ENCODE data around the gene KCTD1. TPM values are rescaled to one million over a fixed set of nuclear protein-coding genes. Genes with fewer than 3 reads are reported as not detected.

The KCTD1 gene
- total RNA-seq, 1 donor from 2014 or later: 31.8 TPM

DNA sequence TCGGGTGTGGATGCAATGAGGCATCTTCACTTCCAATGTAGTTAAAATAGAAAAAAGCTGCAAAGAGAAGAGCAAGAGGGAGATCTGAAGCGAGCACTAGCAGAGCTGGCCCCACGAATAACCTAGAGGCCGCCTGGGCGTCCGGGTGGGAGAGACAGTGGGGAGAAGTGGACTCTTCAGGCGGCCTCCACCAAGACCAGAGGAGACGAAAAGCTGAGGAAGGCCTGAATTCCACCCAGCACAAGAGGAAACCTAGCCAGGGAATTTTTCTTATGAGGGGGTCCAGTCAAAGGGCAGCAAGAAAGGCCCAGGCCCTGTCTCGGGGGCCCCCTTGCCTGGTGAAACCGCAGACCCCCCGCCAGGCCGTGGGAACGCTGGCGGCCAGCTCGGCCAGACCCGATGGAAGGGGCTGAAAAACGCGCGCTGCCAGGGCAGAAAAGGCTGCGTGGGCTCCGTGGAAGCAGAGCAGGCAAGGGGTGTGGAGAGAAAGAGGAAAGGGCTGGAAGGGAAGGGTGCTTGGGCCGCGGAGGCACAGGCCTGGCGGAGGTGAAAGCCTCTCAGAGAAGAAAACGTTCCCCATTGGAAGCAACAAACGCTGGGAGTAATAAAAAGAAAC, 69.2 kb downstream of the KCTD1 start:
- Mint-ChIP-seq H3K27ac (ENCODE audit: unreplicated experiment) (peak overlapping the region; percentile 68), H3K9me3 (ENCODE audit: unreplicated experiment) (no peaks in the 10 kb centered on the region), H3K4me3 (ENCODE audit: unreplicated experiment) (peak overlapping the region; percentile 47), H3K36me3 (ENCODE audit: low read depth, unreplicated experiment) (peaks cover 2% of the 10 kb centered on the region), H3K27me3 (ENCODE audit: low read depth, unreplicated experiment) (no peaks in the 10 kb centered on the region), H3K4me1 (ENCODE audit: low read depth, unreplicated experiment) (peaks cover 31% of the 10 kb centered on the region)
- Histone ChIP-seq H3K27me3 (ENCODE audit: insufficient read depth, low read length) (no peaks in the 10 kb centered on the region), H3K36me3 (ENCODE audit: insufficient read depth, low read length) (no peaks in the 10 kb centered on the region), H3K9ac (ENCODE audit: low read length) (peak overlapping the region; percentile 56), H3K27ac (ENCODE audit: low read depth, low read length) (peak overlapping the region; percentile 87), H4K20me1 (ENCODE audit: insufficient read depth, low read length) (no peaks in the 10 kb centered on the region), H3K4me2 (ENCODE audit: low read length) (peak overlapping the region; percentile 38), H3K79me2 (ENCODE audit: insufficient read depth, low read length) (no peaks in the 10 kb centered on the region), H2AFZ (ENCODE audit: low read depth, low read length) (peak overlapping the region; percentile 58), H3K9me3 (ENCODE audit: insufficient read depth, low read depth, low read length) (no peaks in the 10 kb centered on the region), H3K4me1 (ENCODE audit: insufficient read depth, low read length) (peaks cover 39% of the 10 kb centered on the region), H3K4me3 (ENCODE audit: insufficient read depth, low read depth, low read length) (no peak overlapping the region)
- TF ChIP-seq EZH2 (IDR thresholded peaks at IDR 0.05; ENCODE audit: insufficient read depth, low read length): no peak
- TF ChIP-seq, protein P1, sequence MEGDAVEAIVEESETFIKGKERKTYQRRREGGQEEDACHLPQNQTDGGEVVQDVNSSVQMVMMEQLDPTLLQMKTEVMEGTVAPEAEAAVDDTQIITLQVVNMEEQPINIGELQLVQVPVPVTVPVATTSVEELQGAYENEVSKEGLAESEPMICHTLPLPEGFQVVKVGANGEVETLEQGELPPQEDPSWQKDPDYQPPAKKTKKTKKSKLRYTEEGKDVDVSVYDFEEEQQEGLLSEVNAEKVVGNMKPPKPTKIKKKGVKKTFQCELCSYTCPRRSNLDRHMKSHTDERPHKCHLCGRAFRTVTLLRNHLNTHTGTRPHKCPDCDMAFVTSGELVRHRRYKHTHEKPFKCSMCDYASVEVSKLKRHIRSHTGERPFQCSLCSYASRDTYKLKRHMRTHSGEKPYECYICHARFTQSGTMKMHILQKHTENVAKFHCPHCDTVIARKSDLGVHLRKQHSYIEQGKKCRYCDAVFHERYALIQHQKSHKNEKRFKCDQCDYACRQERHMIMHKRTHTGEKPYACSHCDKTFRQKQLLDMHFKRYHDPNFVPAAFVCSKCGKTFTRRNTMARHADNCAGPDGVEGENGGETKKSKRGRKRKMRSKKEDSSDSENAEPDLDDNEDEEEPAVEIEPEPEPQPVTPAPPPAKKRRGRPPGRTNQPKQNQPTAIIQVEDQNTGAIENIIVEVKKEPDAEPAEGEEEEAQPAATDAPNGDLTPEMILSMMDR (IDR thresholded peaks at IDR 0.05; ENCODE audit: insufficient read depth, low read depth, low read length): no peak
- DNase-seq (ENCODE audit: low read depth) (no peak), FAIRE-seq (no peak)

DNA sequence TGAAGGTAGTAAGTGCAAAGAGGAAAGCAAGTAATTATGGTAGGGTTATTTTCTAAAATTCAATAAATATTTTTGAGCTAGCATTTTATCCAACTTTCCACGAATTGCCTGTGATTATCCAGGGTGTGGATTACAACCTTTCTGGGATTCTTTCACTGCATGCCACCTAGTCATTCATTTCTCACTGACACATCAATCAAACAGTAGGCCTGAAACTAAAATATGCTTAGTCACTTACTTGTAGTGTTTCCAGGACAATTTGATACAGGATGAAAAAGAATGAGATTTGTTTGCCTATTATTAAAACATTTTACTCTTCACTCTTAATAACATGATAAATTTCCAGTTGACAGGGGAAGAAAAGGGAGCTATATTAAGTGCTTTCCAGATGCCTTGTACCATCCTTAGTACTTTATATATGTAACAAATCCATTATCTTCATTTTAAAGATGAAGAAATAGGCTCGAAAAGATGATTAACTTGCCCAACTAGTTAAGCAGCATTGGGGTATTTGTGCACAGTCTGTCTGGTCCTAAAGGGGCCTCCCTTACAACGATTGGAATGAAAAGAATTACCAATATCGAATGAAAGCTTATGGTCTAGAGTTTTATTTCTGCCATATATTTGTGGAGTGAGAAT, 70.4 kb downstream of the KCTD1 start:
- FAIRE-seq: peak; percentile 23
- H3K9ac ChIP-seq (ENCODE audit: low read length): no peak overlapping the region
- H3K27me3 Mint-ChIP-seq (ENCODE audit: low read depth, unreplicated experiment): no peaks in the 10 kb centered on the region
- peak overlapping the region; percentile 68 for H3K27ac Mint-ChIP-seq (ENCODE audit: unreplicated experiment)
- H3K36me3 ChIP-seq (ENCODE audit: insufficient read depth, low read length): no peaks in the 10 kb centered on the region
- no peak for DNase-seq (ENCODE audit: low read depth)
- no peaks in the 10 kb centered on the region for H3K9me3 ChIP-seq (ENCODE audit: insufficient read depth, low read depth, low read length)
- H3K9me3 Mint-ChIP-seq (ENCODE audit: unreplicated experiment): no peaks in the 10 kb centered on the region
- no peak overlapping the region for H3K4me3 Mint-ChIP-seq (ENCODE audit: unreplicated experiment)
- peak overlapping the region; percentile 4 for H3K27ac ChIP-seq (ENCODE audit: low read depth, low read length)
- peaks cover 39% of the 10 kb centered on the region for H3K4me1 ChIP-seq (ENCODE audit: insufficient read depth, low read length)
- H4K20me1 ChIP-seq (ENCODE audit: insufficient read depth, low read length): no peaks in the 10 kb centered on the region
- H3K36me3 Mint-ChIP-seq (ENCODE audit: low read depth, unreplicated experiment): peaks cover 2% of the 10 kb centered on the region
- H3K4me1 Mint-ChIP-seq (ENCODE audit: low read depth, unreplicated experiment): peaks cover 29% of the 10 kb centered on the region
- no peaks in the 10 kb centered on the region for H3K27me3 ChIP-seq (ENCODE audit: insufficient read depth, low read length)
- no peak overlapping the region for H2AFZ ChIP-seq (ENCODE audit: low read depth, low read length)
- no peaks in the 10 kb centered on the region for H3K79me2 ChIP-seq (ENCODE audit: insufficient read depth, low read length)
- TF ChIP-seq EZH2 (IDR thresholded peaks at IDR 0.05; ENCODE audit: insufficient read depth, low read length): no peak
- TF ChIP-seq, protein P1 (IDR thresholded peaks at IDR 0.05; ENCODE audit: insufficient read depth, low read depth, low read length): no peak
- H3K4me2 ChIP-seq (ENCODE audit: low read length): no peak overlapping the region
- H3K4me3 ChIP-seq (ENCODE audit: insufficient read depth, low read depth, low read length): no peak overlapping the region

DNA sequence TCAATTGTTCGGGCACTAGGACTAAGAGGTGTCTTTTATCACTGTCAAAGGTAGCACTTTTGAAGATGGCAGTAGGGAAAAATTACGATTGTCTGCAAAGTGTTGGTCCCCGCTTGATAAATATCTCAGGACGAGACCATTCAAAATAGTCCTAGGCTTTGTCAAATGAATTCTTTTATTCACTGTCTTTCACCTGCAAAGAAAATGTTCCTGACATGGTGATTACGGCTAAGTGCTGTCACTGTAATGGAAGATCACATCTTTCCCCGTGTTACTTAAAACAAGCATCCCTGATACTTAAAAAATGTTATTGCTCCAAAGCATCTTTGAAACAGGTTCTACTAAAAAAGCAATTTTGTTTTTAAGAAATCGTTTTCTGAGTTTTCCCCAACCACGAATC, 71.7 kb downstream of the KCTD1 start:
- peaks cover 30% of the 10 kb centered on the region for H3K4me1 Mint-ChIP-seq (ENCODE audit: low read depth, unreplicated experiment)
- H3K9ac ChIP-seq (ENCODE audit: low read length): no peak overlapping the region
- H3K4me1 ChIP-seq (ENCODE audit: insufficient read depth, low read length): peaks cover 29% of the 10 kb centered on the region
- no peaks in the 10 kb centered on the region for H3K36me3 ChIP-seq (ENCODE audit: insufficient read depth, low read length)
- H3K4me2 ChIP-seq (ENCODE audit: low read length): no peak overlapping the region
- no peak overlapping the region for H3K4me3 ChIP-seq (ENCODE audit: insufficient read depth, low read depth, low read length)
- no peaks in the 10 kb centered on the region for H3K27me3 ChIP-seq (ENCODE audit: insufficient read depth, low read length)
- H3K9me3 Mint-ChIP-seq (ENCODE audit: unreplicated experiment): no peaks in the 10 kb centered on the region
- H4K20me1 ChIP-seq (ENCODE audit: insufficient read depth, low read length): no peaks in the 10 kb centered on the region
- no peak overlapping the region for H3K4me3 Mint-ChIP-seq (ENCODE audit: unreplicated experiment)
- H3K27ac Mint-ChIP-seq (ENCODE audit: unreplicated experiment): no peak overlapping the region
- no peak for TF ChIP-seq EZH2 (IDR thresholded peaks at IDR 0.05; ENCODE audit: insufficient read depth, low read length)
- no peaks in the 10 kb centered on the region for H3K36me3 Mint-ChIP-seq (ENCODE audit: low read depth, unreplicated experiment)
- no peaks in the 10 kb centered on the region for H3K27me3 Mint-ChIP-seq (ENCODE audit: low read depth, unreplicated experiment)
- H3K79me2 ChIP-seq (ENCODE audit: insufficient read depth, low read length): no peaks in the 10 kb centered on the region
- no peak overlapping the region for H3K27ac ChIP-seq (ENCODE audit: low read depth, low read length)
- H2AFZ ChIP-seq (ENCODE audit: low read depth, low read length): no peak overlapping the region
- FAIRE-seq (no peak), DNase-seq (ENCODE audit: low read depth) (no peak)
- no peaks in the 10 kb centered on the region for H3K9me3 ChIP-seq (ENCODE audit: insufficient read depth, low read depth, low read length)

Data from astrocyte (in vitro differentiated cells and primary cell).